IMR-90 (cell line): ENCODE results near the gene PTPRK. TPM values are rescaled to one million over a fixed set of nuclear protein-coding genes. Genes with fewer than 3 reads are reported as not detected.

Source experiments
- ATAC-seq: fragments of 200-7000 bp; cut with Tn5 transposase; 2 replicates; pipeline ENCODE4 v1.9.1; 2020; ENCODE audit warnings: low read depth, mild to moderate bottlenecking, moderate library complexity
- BruUV-seq: library from RNA; stranded (reverse); fragments of 400-500 nt; replicated peaks from 2 replicates; lab custom pipeline; 2021; lab: Mats Ljungman, UMichigan
- CTCF ChIA-PET: fragments of 300-600 bp; formaldehyde crosslinking; extraction: SDS; loops from one replicate; lab custom pipeline; 2021; ENCODE audit warnings: antibody characterized with exemption; lab: Yijun Ruan, JAX
- POLR2A ChIA-PET: fragments of 300-600 bp; sonication (Branson Sonifier 250); formaldehyde crosslinking; loops from one replicate; lab custom pipeline; 2022; ENCODE audit warnings: antibody characterized with exemption; ENCODE audit not compliant: unreplicated experiment; lab: Charles Lee
- DNase-seq: peaks from one replicate; pipeline ENCODE4 v3.0.0; 2013
- H2AFZ ChIP-seq: replicated peaks from 2 replicates; pipeline ENCODE3; 2013; ENCODE audit warnings: low read length, mild to moderate bottlenecking; ENCODE audit not compliant: poor library complexity
- H2AK5ac ChIP-seq: 2 replicates; pipeline ENCODE4 v1.6.1; 2013; ENCODE audit warnings: low read depth, low read length, inconsistent platforms
- H2AK9ac ChIP-seq: replicated peaks from 2 replicates; pipeline ENCODE3; 2013; ENCODE audit warnings: mild to moderate bottlenecking, low read depth, low read length, moderate library complexity; ENCODE audit not compliant: poor library complexity
- H2BK120ac ChIP-seq: 2 replicates; pipeline ENCODE4 v1.6.1; 2013; ENCODE audit warnings: low read depth, low read length, inconsistent platforms
- H2BK15ac ChIP-seq: 3 replicates; pipeline ENCODE4 v1.6.1; 2013; ENCODE audit warnings: low read depth, low read length, inconsistent platforms
- H2BK20ac ChIP-seq: 2 replicates; pipeline ENCODE4 v1.6.1; 2013; ENCODE audit warnings: low read depth, mild to moderate bottlenecking, inconsistent platforms, low read length, moderate library complexity
- H2BK5ac ChIP-seq: 2 replicates; pipeline ENCODE4 v1.6.1; 2013; ENCODE audit warnings: mild to moderate bottlenecking, low read depth, low read length, inconsistent platforms; ENCODE audit not compliant: poor library complexity, severe bottlenecking
- H3K14ac ChIP-seq: replicated peaks from 2 replicates; pipeline ENCODE4 v1.6.1; 2013; ENCODE audit warnings: low read depth, low read length, inconsistent platforms
- H3K18ac ChIP-seq: 2 replicates; pipeline ENCODE4 v1.6.1; 2013; ENCODE audit warnings: low read depth, low read length, control low read depth
- H3K23ac ChIP-seq: 2 replicates; pipeline ENCODE4 v1.6.1; 2013; ENCODE audit warnings: low read depth, low read length, inconsistent platforms
- H3K27ac ChIP-seq: 2 replicates; pipeline ENCODE4 v1.5.1; 2013; ENCODE audit warnings: mild to moderate bottlenecking, control low read depth, low read length; ENCODE audit not compliant: insufficient read depth
- H3K27me3 ChIP-seq: 2 replicates; pipeline ENCODE4 v1.6.1; 2013; ENCODE audit warnings: low read length; ENCODE audit not compliant: control insufficient read depth, insufficient read depth
- H3K36me3 ChIP-seq: 2 replicates; pipeline ENCODE4 v1.6.1; 2013; ENCODE audit warnings: low read length, mixed read lengths; ENCODE audit not compliant: control insufficient read depth, insufficient read depth
- H3K4ac ChIP-seq: 2 replicates; pipeline ENCODE4 v1.6.1; 2013; ENCODE audit warnings: low read depth, low read length, inconsistent platforms
- H3K4me1 ChIP-seq: 2 replicates; pipeline ENCODE4 v1.6.1; 2013; ENCODE audit warnings: low read length, mixed read lengths; ENCODE audit not compliant: control insufficient read depth, insufficient read depth
- H3K4me2 ChIP-seq: 2 replicates; pipeline ENCODE4 v1.6.1; 2013; ENCODE audit warnings: low read depth, mild to moderate bottlenecking, control low read depth, low read length, moderate library complexity
- H3K4me3 ChIP-seq: 2 replicates; pipeline ENCODE4 v1.5.1; 2013; ENCODE audit warnings: low read depth, mild to moderate bottlenecking, control low read depth, low read length, moderate library complexity; ENCODE audit not compliant: insufficient read depth
- H3K56ac ChIP-seq: 2 replicates; pipeline ENCODE4 v1.6.1; 2013; ENCODE audit warnings: low read length, inconsistent platforms; ENCODE audit not compliant: insufficient read depth; ENCODE audit errors: extremely low read depth
- H3K79me1 ChIP-seq, 2 experiments: 2 replicates each; pipeline ENCODE4 v1.6.1; 2013; ENCODE audit warnings: low read length in 2 of 2, inconsistent platforms in 1 of 2, low read depth in 1 of 2
- H3K9ac ChIP-seq: 2 replicates; pipeline ENCODE4 v1.6.1; 2013; ENCODE audit warnings: low read depth, low read length, control low read depth
- H3K9me1 ChIP-seq: 2 replicates; pipeline ENCODE4 v1.6.1; 2013; ENCODE audit warnings: low read length, inconsistent platforms; ENCODE audit not compliant: insufficient read depth
- H3K9me3 ChIP-seq: 2 replicates; pipeline ENCODE4 v1.6.1; 2013; ENCODE audit warnings: low read length; ENCODE audit not compliant: control insufficient read depth, insufficient read depth
- H4K20me1 ChIP-seq: 2 replicates; pipeline ENCODE4 v1.6.1; 2013; ENCODE audit warnings: low read length, inconsistent platforms; ENCODE audit not compliant: insufficient read depth
- H4K5ac ChIP-seq: 2 replicates; pipeline ENCODE4 v1.6.1; 2013; ENCODE audit warnings: mild to moderate bottlenecking, low read depth, low read length, control low read depth
- H4K8ac ChIP-seq, 2 experiments: 2 replicates each; pipeline ENCODE4 v1.6.1; 2013; ENCODE audit warnings: low read depth in 2 of 2, low read length in 2 of 2, control low read depth in 1 of 2, inconsistent platforms in 1 of 2
- H4K91ac ChIP-seq: 2 replicates; pipeline ENCODE4 v1.6.1; 2013; ENCODE audit warnings: low read depth, low read length, inconsistent platforms; ENCODE audit not compliant: insufficient read depth
- CHD1 ChIP-seq: IDR thresholded peaks from 2 replicates; pipeline ENCODE4 v1.6.1; 2012; ENCODE audit warnings: low read depth, low read length, improper control_type of control experiment
- FOS ChIP-seq: fragments of 150-350 bp; IDR thresholded peaks from 2 replicates; pipeline ENCODE4 v1.6.1; 2016; ENCODE audit warnings: low read depth, low read length
- MAZ ChIP-seq: IDR thresholded peaks from 2 replicates; pipeline ENCODE4 v1.6.1; 2012; ENCODE audit warnings: low read depth, mild to moderate bottlenecking, low read length, improper control_type of control experiment, moderate library complexity, borderline replicate concordance
- POLR2A ChIP-seq: IDR thresholded peaks from 2 replicates; pipeline ENCODE4 v1.6.1; 2012; ENCODE audit warnings: mild to moderate bottlenecking, low read depth, low read length
- RFX5 ChIP-seq: IDR thresholded peaks from 2 replicates; pipeline ENCODE4 v1.8.0; 2012; ENCODE audit warnings: low read depth, mild to moderate bottlenecking, low read length, moderate library complexity
- WGBS, 2 experiments: methylation state at CpG; one replicate each; pipeline versions ENCODE4 v1.1.5 to v1.1.7; 2013; ENCODE audit warnings: missing lambda C conversion rate in 2 of 2; ENCODE audit not compliant: insufficient read length in 1 of 2; ENCODE audit errors: extremely low coverage in 2 of 2; 5-methylcytosine and 5-hydroxymethylcytosine counted together
- dilution Hi-C: fragments of 300-500 bp; cut with HindIII; formaldehyde crosslinking; loops from one replicate; pipeline ENCODE4 v1.14.3; 2018; ENCODE audit warnings: low sequenced_read_pairs; ENCODE audit not compliant: unreplicated experiment
- in situ Hi-C: fragments of 300-500 bp; cut with MboI; formaldehyde crosslinking; loops from 3 replicates; pipeline ENCODE4 v1.14.3; 2019; ENCODE audit warnings: low sequenced_read_pairs, inconsistent platforms, mixed read lengths
- intact Hi-C: fragments of 100-400 bp; cut with micrococcal nuclease; formaldehyde crosslinking; loops from 2 replicates; pipeline ENCODE4 v1.10.0; 2022
- polyA plus RNA-seq, 3 experiments: library from polyadenylated mRNA; depleted of rRNA; stranded (reverse); fragments of >200 nt; gene quantifications; 2 replicates each; pipeline ENCODE4 v1.2.3, GENCODE V29; 2012; ENCODE audit warnings: low replicate concordance in 1 of 3
- total RNA-seq: library from RNA; depleted of rRNA; stranded (reverse); fragments of >200 nt; gene quantifications from 2 replicates; pipeline ENCODE4 v1.2.3, GENCODE V29; 2012

Gene PTPRK
- total and polyA plus RNA-seq, 2 of the 4 experiments (the other 2 are of a cell fraction), result 18.0 to 80.8 TPM

GRCh38 chr6:128071212-128071611 is 449.2 kb downstream of the PTPRK start:
- H3K9me1 ChIP-seq, result peaks cover 12% of the 10 kb centered on the region; the same call in 1 of the 2 replicates
- H2BK20ac ChIP-seq, result no peak overlapping the region
- no peak overlapping the region for H2BK120ac ChIP-seq
- DNase-seq (no peak), ATAC-seq (no peak)
- no peak overlapping the region for H3K14ac ChIP-seq
- ChIA-PET POLR2A (no interaction called here), CTCF (no interaction called here)
- intact Hi-C loops, result loop anchor here (10.0 kb wide), 1 partner anchor 444 kb away; no protein-coding TSS in a partner anchor
- TF ChIP-seq CHD1 (no peak), FOS (no peak), RFX5 (no peak), MAZ (no peak), POLR2A (no peak)
- no peaks in the 10 kb centered on the region for H4K20me1 ChIP-seq
- no peak overlapping the region for H2AFZ ChIP-seq
- no peaks in the 10 kb centered on the region for H3K9me3 ChIP-seq
- no peak overlapping the region for H3K23ac ChIP-seq
- in situ Hi-C loops, result no loop called here
- H3K4me2 ChIP-seq, result no peak overlapping the region
- no peak overlapping the region for H4K5ac ChIP-seq
- H3K27me3 ChIP-seq, result no peaks in the 10 kb centered on the region
- no peak overlapping the region for H2AK5ac ChIP-seq
- no peak overlapping the region for H2AK9ac ChIP-seq
- H3K27ac ChIP-seq, result no peak overlapping the region
- no peak overlapping the region for H2BK5ac ChIP-seq
- H3K9ac ChIP-seq, result no peak overlapping the region
- no peak overlapping the region for H3K4ac ChIP-seq
- peaks cover 10% of the 10 kb centered on the region for H3K36me3 ChIP-seq
- dilution Hi-C loops, result no loop called here
- WGBS, 2 experiments, result 100% methylated on average over 1 of the region's 3 CpGs; no CpG with 5 or more reads in 1 of the 2 experiments
- H4K8ac ChIP-seq, result no peak overlapping the region
- H4K91ac ChIP-seq, result no peak overlapping the region
- H3K18ac ChIP-seq, result no peak overlapping the region
- no peak overlapping the region for H3K4me3 ChIP-seq
- BruUV-seq, result no TSS peak
- no peaks in the 10 kb centered on the region; the same call in 1 of the 2 replicates for H3K4me1 ChIP-seq
- H3K79me1 ChIP-seq, result peaks cover 0 to 6% of the 10 kb centered on the region in 2 experiments; a peak in 2 of 4 replicates
- H3K56ac ChIP-seq, result no peak overlapping the region
- no peak overlapping the region for H2BK15ac ChIP-seq
